Activated naive CD4-positive, alpha-beta T cell treated with anti-CD3 and anti-CD28 coated beads, Interleukin-2, amount 50 U/mL, for 16 hours (primary cell): Measurements from ENCODE around the gene ADGRV1.
"Not testable (repeated sequence)": the region's sequence is repeated elsewhere in the genome, so short reads cannot be mapped to it uniquely, and the experiment has no call there.

Source experiments
- DNase-seq: peaks from one replicate; pipeline ENCODE4 v3.0.0-alpha.2; 2020

Gene ADGRV1

GRCh38 chr5:90658620-90659019 is 100.0 kb downstream of the ADGRV1 start:
- DNase-seq = no peak

GRCh38 chr5:90668079-90668565 is 109.5 kb downstream of the ADGRV1 start:
- DNase-seq = not testable (repeated sequence)

GRCh38 chr5:90675222-90675621 is 116.6 kb downstream of the ADGRV1 start:
- no peak for DNase-seq

DNA sequence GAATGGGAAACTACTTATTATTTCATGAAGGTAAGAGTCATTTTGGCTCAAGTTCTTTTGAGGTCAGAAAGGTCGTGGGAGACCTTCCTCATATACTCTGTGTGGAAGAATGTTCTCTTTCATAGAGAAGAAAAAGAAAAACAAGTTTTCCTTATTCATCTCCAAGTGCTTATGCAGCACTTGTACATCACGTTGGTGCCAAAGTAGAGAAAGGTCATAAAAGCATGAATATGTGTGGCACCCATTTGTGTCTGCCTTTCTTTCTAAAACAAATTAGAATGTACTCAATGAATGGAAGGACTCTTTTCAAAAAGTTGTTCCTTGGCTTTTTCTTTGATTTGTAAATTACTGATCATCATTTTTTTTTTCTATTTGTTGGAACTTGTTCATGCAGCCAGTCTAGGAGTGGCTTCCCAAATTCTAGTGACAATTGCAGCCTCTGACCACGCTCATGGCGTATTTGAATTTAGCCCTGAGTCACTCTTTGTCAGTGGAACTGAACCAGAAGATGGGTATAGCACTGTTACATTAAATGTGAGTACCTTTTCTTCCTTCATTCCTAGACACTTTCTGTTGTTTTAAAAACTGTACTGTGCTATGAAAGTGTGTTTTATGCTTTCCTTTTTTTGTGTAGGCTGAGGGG is 122.4 kb downstream of the ADGRV1 start:
- DNase-seq = no peak

- DNase-seq = no peak
Measured at GRCh38 chr5:90682278-90682677, 123.7 kb downstream of the ADGRV1 start.

GRCh38 chr5:90685425-90686022 is 126.9 kb downstream of the ADGRV1 start:
- no peak for DNase-seq

DNA sequence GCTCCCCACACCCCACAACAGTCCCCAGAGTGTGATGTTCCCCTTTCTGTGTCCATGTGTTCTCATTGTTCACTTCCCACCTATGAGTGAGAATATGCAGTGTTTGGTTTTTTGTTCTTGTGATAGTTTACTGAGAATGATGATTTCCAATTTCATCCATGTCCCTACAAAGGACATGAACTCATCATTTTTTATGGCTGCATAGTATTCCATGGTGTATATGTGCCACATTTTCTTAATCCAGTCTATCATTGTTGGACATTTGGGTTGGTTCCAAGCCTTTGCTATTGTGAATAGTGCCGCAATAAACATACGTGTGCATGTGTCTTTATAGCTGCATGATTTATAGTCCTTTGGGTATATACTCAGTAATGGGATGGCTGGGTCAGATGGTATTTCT is 127.8 kb downstream of the ADGRV1 start:
- not testable (repeated sequence) for DNase-seq

GRCh38 chr5:90687458-90687857 is 128.9 kb downstream of the ADGRV1 start:
- not testable (repeated sequence) for DNase-seq

GRCh38 chr5:90689064-90689463 is 130.5 kb downstream of the ADGRV1 start:
- DNase-seq = no peak

- no peak for DNase-seq
Measured at GRCh38 chr5:90690307-90690706, 131.7 kb downstream of the ADGRV1 start.

DNA sequence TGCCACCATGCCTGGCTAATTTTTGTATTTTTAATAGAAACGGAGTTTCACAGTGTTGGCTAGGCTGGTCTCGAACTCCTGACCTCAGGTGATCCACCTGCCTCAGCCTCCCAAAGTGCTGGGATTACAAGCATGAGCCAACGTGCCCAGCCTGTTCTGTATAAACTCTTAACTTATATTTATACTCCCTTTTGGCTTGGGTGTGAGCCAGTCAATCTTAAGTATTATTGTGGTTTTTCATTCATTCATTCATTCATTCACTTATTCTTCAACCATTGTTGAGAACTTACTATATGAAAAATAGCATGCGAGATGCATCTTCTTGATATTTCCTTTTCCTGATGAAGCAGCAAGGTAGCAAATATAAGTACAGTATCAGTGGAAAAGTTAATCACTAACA is 132.9 kb downstream of the ADGRV1 start:
- no peak for DNase-seq

DNA sequence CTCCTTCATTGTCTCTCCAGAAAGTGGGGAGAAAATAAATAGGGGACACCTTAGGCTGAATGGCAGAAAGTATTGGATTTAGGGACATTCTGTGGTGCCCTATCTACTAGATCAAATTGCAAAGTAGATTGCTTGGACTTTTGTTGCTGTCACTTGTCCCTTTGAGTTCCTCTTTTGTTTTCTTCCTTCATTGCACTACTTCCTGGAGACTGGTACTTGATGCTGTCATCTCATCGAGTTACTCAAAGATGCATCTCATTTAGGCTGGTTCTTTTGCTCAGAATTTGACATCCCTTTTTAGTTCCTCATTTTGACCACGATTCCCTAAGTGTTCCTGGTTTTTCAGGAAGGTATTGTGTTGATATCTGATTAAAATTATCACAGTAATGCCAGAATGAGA is 137.6 kb downstream of the ADGRV1 start:
- no peak for DNase-seq

DNA sequence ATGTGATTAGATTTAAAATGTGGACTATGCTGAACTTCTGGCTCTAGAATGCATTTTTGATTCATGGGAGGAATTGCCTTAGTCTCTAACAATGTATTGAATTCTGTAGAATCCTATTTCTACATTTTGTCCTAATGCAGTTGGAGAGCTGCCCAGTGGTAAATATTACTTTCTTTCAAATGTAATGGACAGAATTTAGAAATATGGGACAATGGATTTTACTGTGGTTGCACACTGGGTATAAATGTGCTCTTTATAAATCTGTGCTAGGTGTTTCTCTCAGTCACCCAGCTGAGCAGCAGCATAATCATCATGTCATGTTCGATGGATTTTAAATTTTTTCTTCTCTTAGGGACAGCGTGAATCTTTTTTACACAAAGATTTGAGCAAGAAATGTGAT is 141.7 kb downstream of the ADGRV1 start:
- no peak for DNase-seq

- no peak for DNase-seq
Measured at GRCh38 chr5:90703932-90704331, 145.3 kb downstream of the ADGRV1 start.

DNA sequence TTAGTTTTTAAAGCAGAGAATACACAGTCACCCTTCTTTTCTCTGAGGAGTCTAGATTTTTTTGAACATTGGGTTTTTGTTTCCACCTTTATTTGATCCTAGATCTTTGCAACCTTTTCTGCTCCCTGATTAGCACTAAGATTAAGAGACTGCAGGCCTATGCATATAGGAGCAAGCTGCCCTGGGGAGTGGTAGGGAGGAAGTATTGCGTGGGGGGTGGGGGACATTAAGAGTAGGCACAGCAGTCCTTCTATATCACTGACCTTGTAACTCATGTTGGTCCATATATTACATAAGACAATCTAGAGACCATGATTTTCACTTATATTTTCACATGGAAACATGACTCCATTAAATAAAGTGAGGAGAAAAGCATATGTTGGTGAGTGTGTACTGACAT is 149.1 kb downstream of the ADGRV1 start:
- DNase-seq = no peak

GRCh38 chr5:90709323-90710155 is 150.9 kb downstream of the ADGRV1 start:
- no peak for DNase-seq

GRCh38 chr5:90718387-90718786 is 159.8 kb downstream of the ADGRV1 start:
- DNase-seq = no peak

- no peak for DNase-seq
Measured at GRCh38 chr5:90739567-90739966, 181.0 kb downstream of the ADGRV1 start.

DNA sequence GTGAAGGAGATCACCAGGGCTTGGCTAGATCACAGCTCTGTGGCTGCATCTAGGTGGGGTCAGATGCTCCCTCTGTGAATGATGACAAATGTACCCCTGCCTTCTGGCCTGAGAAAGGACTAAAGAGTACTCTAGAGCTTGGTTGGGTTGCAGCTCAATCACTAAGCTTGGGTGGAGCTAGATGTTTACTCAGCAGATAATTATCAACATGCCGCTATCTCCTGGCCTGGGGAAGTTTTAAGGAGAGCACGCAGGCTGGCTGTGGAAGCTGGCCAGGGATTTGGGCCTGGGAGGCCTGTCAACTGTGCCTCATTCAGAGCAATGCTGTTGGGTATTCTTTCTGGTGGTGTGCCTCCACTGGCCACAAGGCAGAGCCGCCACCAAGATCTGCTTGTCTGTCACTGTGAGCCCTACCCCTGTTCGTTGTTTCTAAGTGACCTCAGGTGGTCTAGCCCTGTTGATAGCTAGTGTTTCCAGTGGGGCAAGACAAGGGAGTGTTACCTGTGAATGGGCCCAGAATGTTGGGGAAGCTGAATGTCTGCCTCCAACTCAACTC is 181.7 kb downstream of the ADGRV1 start:
- DNase-seq = no peak

DNA sequence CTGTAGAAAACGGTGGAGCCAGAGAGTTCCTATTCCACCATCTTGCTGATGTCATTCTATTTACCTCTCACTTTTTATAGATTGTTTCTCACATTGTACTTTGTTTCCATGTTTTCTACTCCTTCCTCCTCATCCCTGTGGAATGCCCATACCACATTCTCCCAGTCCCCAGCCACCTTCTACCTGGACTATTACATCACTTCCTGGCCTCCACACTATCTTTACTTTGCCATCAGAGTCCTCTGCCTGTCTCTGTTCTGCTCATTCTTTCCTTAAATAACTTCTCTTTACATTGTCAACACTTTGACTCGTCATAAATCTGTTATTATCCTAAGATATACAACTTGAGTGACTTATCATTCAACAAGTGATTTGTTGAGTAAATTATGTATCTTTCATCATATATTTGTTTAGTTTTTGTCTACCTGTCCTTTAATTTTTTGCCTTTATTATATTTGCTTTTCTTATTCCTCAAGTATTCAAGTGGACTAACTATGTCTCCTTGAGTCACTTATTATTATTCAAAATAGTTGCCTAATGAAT is 182.5 kb downstream of the ADGRV1 start:
- no peak for DNase-seq

DNA sequence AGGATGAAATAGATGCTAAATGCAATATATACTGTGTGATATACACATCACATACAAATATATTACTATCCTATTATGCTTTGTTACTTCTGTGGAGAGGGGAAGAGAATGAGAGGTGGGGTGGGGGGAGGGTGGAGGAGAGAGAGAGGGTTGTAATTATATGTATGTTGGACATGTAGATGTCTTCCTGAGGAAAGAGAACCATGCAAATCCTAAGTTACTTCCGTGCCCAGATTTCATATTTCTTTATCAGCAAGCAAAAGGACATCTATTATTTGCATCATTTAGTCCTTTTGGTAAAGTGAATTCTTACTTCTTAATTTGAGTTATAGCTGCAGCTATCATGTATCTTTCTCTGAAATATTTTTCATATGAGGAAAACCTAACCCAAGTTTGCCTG is 187.5 kb downstream of the ADGRV1 start:
- DNase-seq = no peak

- DNase-seq = no peak
Measured at GRCh38 chr5:90747175-90747574, 188.6 kb downstream of the ADGRV1 start.

DNA sequence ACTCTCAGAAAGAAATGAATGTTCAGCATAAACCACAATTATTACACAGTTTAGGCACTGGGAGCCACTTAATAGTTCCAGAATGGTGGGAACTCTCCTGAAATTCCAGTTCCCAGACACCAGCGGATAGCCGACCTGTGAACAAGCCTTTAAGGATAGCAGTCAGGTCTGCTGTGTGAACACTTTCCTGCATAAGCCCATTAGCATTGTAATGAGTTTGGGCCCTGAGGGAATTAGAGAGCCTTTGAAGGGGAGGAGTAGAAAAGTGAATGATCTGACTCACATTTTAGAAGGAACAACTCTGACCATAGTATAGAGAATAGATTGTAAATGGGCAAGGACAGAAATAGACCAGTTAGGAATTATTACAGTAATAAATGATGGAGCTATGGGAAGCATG is 189.1 kb downstream of the ADGRV1 start:
- no peak for DNase-seq
